NCI-H2029 treated with DMSO at 0.1 percent for 48 hours (cell line): Measurements from ENCODE around the gene BTBD10.

Experiments used
- DNase-seq: peaks from one replicate; lab custom pipeline; 2025; lab: John Stamatoyannopoulos, UW

Gene BTBD10

DNA sequence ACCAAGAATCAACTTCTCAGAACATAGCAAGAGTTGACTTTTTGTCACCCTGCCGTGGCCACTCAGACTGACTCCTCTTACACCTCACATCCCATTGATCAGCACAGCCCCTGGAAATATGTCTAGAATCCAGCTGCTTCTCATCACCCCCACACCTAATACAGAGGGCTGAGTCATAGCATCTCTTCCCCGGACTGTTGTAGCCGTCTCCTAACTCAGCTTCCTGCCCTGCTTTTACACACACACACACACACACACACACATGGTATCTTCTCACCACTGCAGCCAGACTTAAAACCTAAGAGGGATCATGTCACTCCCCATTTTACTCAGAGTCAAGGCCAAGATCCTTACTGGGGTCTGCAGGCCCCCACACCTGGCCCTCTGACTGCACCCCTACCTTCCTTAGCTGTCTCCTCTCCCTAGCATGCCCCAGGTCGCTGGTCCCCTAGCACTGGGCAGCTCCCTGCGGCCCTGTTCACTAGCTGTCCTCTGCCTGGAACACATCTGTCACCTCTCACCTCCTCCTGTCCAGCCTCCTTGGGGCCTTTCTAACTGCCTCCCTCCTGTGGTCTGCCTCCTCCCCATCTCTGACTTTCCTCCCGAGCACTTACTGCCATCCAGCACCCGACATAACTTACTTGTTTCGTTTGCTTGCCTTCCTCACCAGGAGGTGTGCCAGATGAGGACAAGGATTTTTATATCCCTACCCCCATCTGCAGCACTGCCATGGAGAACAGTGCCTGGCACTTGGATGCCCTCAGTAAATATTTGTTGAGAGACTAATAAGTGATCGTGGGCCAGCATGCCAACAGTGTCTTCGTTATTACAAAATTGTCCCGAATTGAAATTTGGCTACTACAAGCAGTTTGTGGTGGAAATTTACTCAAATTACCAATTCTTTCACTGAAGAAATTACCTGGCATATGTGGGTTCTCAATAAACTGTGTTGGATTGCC, 123.5 kb downstream of the BTBD10 start:
- peak; percentile 10 for DNase-seq

DNA sequence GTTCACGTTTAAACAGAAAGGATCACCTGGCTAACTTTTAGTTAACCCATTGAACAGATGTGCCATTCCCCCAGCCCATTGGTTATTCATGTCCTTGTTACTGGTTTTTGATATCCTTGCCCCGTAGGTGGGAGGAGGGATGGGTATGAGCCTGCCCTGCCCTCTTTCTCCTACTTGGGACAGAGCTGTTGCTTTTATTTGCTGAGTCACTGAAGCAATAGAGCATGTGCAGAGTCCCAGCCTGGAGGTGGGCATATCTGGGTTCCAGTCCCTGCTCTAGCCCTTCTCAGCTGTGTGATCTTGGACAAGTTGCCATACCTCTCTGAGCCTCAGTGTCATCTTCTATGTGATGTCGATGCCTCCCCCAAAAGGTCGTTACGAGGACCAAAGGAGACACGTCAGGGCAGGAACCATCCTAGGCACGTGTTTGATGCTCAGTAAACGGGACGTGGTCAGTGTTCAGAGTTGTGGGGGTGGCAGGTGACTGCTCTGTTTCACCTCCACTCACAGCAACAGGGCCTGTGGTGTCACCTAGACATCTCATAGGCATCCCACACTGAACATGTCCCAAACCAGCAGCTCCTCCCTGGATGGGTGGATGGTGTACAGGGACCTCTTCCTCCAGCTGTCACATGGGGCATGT, 124.5 kb downstream of the BTBD10 start:
- no peak for DNase-seq

DNA sequence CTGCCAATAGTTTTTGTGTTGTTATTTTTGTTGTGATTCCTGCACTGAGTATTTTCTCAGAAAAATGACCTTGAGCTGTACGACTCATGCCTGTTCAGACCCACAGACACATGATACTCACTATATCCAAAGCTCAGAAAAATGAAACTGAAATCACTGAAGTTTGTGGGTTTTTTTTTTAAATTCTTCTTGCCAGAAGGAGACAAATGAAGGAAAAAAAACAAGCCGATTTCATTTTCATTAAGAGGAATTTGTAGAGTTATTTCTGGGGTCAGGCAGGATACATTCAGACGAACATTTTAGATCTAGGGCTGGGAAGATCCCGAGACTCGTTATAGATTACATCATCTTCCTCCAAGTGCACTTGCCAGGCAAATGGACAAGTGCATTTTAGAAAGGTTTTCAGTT, 125.0 kb downstream of the BTBD10 start:
- peak; percentile 48 for DNase-seq
